ENCODE data around the gene GRP. TPM values are rescaled to one million over a fixed set of nuclear protein-coding genes. Genes with fewer than 3 reads are reported as not detected.

GRP gene
- total RNA-seq, 1 donor from 2014 or later, result not detected

GRCh38 chr18:59222341-59222740 lies 2.4 kb downstream of the GRP start:
- Mint-ChIP-seq H3K4me3 (ENCODE audit: unreplicated experiment) (no peak overlapping the region), H3K27ac (ENCODE audit: unreplicated experiment) (no peak overlapping the region), H3K4me1 (ENCODE audit: low read depth, unreplicated experiment) (no peaks in the 10 kb centered on the region), H3K27me3 (ENCODE audit: unreplicated experiment) (peaks cover 28% of the 10 kb centered on the region), H3K36me3 (ENCODE audit: unreplicated experiment) (peaks cover 6% of the 10 kb centered on the region), H3K9me3 (ENCODE audit: unreplicated experiment) (peaks cover 6% of the 10 kb centered on the region)
- TF ChIP-seq, protein P1, sequence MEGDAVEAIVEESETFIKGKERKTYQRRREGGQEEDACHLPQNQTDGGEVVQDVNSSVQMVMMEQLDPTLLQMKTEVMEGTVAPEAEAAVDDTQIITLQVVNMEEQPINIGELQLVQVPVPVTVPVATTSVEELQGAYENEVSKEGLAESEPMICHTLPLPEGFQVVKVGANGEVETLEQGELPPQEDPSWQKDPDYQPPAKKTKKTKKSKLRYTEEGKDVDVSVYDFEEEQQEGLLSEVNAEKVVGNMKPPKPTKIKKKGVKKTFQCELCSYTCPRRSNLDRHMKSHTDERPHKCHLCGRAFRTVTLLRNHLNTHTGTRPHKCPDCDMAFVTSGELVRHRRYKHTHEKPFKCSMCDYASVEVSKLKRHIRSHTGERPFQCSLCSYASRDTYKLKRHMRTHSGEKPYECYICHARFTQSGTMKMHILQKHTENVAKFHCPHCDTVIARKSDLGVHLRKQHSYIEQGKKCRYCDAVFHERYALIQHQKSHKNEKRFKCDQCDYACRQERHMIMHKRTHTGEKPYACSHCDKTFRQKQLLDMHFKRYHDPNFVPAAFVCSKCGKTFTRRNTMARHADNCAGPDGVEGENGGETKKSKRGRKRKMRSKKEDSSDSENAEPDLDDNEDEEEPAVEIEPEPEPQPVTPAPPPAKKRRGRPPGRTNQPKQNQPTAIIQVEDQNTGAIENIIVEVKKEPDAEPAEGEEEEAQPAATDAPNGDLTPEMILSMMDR (IDR thresholded peaks at IDR 0.05; ENCODE audit: partially characterized antibody, unreplicated experiment), result no peak
- DNase-seq, result no peak

GRCh38 chr18:59228351-59228750 lies 8.4 kb downstream of the GRP start:
- H3K27ac Mint-ChIP-seq (ENCODE audit: unreplicated experiment), result no peak overlapping the region
- no peak for DNase-seq

GRCh38 chr18:59229191-59229590 lies 9.2 kb downstream of the GRP start:
- H3K27me3 Mint-ChIP-seq (ENCODE audit: unreplicated experiment), result peaks cover 2% of the 10 kb centered on the region
- H3K36me3 Mint-ChIP-seq (ENCODE audit: unreplicated experiment), result no peaks in the 10 kb centered on the region
- no peak overlapping the region for H3K27ac Mint-ChIP-seq (ENCODE audit: unreplicated experiment)
- no peak for DNase-seq
- TF ChIP-seq, protein P1 (IDR thresholded peaks at IDR 0.05; ENCODE audit: partially characterized antibody, unreplicated experiment), result no peak
- H3K4me3 Mint-ChIP-seq (ENCODE audit: unreplicated experiment), result no peak overlapping the region
- no peaks in the 10 kb centered on the region for H3K4me1 Mint-ChIP-seq (ENCODE audit: low read depth, unreplicated experiment)
- H3K9me3 Mint-ChIP-seq (ENCODE audit: unreplicated experiment), result no peaks in the 10 kb centered on the region

More at GRCh38 chr18:59228351-59228750, 8.4 kb downstream of the GRP start:
- TF ChIP-seq, protein P1 (IDR thresholded peaks at IDR 0.05; ENCODE audit: partially characterized antibody, unreplicated experiment), result no peak
- Mint-ChIP-seq H3K4me3 (ENCODE audit: unreplicated experiment) (no peak overlapping the region), H3K4me1 (ENCODE audit: low read depth, unreplicated experiment) (no peaks in the 10 kb centered on the region), H3K9me3 (ENCODE audit: unreplicated experiment) (no peaks in the 10 kb centered on the region), H3K36me3 (ENCODE audit: unreplicated experiment) (no peaks in the 10 kb centered on the region), H3K27me3 (ENCODE audit: unreplicated experiment) (peaks cover 4% of the 10 kb centered on the region)

GRCh38 chr18:59229701-59230443 lies 9.9 kb downstream of the GRP start:
- DNase-seq, result no peak
- Mint-ChIP-seq H3K4me1 (ENCODE audit: low read depth, unreplicated experiment) (no peaks in the 10 kb centered on the region), H3K27me3 (ENCODE audit: unreplicated experiment) (no peaks in the 10 kb centered on the region), H3K9me3 (ENCODE audit: unreplicated experiment) (no peaks in the 10 kb centered on the region), H3K27ac (ENCODE audit: unreplicated experiment) (no peak overlapping the region), H3K4me3 (ENCODE audit: unreplicated experiment) (no peak overlapping the region), H3K36me3 (ENCODE audit: unreplicated experiment) (no peaks in the 10 kb centered on the region)
- TF ChIP-seq, protein P1 (IDR thresholded peaks at IDR 0.05; ENCODE audit: partially characterized antibody, unreplicated experiment), result no peak

DNA sequence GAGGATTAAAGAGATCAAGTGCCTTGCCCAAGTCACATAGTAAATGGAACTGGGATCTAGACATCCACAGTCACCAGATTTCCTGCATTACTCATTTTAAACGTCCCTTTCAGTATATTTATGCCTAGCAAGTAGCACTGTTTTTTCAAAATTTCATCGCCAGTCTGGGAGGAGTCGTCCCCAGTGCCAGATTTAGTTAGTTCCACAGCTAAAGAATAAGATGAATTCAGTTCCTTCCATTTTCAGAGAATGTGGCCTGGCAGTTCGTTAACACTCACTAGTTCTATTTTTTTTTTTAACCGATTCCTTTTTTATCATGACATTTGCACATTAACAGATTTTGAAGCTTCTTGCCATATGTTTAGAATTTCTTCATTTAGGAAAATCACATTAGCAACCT lies 11.2 kb downstream of the GRP start:
- no peaks in the 10 kb centered on the region for H3K27me3 Mint-ChIP-seq (ENCODE audit: unreplicated experiment)
- H3K4me1 Mint-ChIP-seq (ENCODE audit: low read depth, unreplicated experiment), result no peaks in the 10 kb centered on the region
- H3K36me3 Mint-ChIP-seq (ENCODE audit: unreplicated experiment), result no peaks in the 10 kb centered on the region
- no peak overlapping the region for H3K4me3 Mint-ChIP-seq (ENCODE audit: unreplicated experiment)
- H3K27ac Mint-ChIP-seq (ENCODE audit: unreplicated experiment), result no peak overlapping the region
- TF ChIP-seq, protein P1 (IDR thresholded peaks at IDR 0.05; ENCODE audit: partially characterized antibody, unreplicated experiment), result no peak
- no peak for DNase-seq
- no peaks in the 10 kb centered on the region for H3K9me3 Mint-ChIP-seq (ENCODE audit: unreplicated experiment)
